SIG-M5 treated with dmso at 0.1 percent for 504 hours (cell line): Measurements from ENCODE around the gene PPP2R2B.

ENCODE experiments used
- DNase-seq: peaks from one replicate; lab custom pipeline; 2025; ENCODE audit not compliant: unreplicated experiment; lab: John Stamatoyannopoulos, UW

PPP2R2B gene

GRCh38 chr5:146789712-146790653, 88.6 kb downstream of the PPP2R2B start:
- DNase-seq, result no peak

- DNase-seq, result no peak
These were observed 89.7 kb downstream of the PPP2R2B start for GRCh38 chr5:146788898-146789297.

- DNase-seq, result no peak
These were observed 93.5 kb downstream of the PPP2R2B start for GRCh38 chr5:146785065-146785464.

- no peak for DNase-seq
These were observed 97.4 kb downstream of the PPP2R2B start for GRCh38 chr5:146781157-146781556.

DNA sequence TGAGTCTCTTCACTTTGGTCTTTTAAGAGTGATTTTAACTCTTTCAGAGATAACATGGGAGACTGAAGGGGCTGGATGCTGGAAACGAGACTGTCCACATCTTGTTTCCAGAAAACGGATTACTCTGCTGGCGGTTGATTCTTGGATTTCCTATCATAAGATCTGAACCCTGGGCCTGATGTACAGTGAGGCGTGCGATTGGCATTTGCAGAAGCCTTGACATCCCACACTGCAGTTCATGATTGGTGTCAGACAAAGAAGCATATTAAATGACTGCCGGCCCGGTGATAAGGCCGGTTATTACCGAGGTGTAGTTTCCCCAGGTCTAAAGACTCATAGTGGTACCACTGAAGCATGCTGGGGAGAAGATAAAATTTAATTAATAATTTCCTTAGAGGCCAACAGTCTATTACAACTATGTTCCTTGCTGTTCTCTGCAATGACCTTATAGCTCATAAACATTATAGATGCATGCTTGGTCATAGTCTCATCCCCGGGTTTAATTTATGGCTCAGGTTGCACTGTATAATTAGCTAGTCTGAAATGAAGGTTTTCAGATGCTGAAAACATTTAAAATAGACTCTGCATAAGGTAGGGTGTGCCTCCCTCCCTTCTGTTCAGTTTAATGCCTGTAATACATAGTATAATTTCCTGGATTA, 99.2 kb downstream of the PPP2R2B start:
- no peak for DNase-seq

- no peak for DNase-seq
These were observed 99.8 kb downstream of the PPP2R2B start for GRCh38 chr5:146778795-146779194.

- DNase-seq, result no peak
These were observed 100.3 kb downstream of the PPP2R2B start for GRCh38 chr5:146778261-146778660.

- DNase-seq, result no peak
These were observed 105.6 kb downstream of the PPP2R2B start for GRCh38 chr5:146772881-146773466.

GRCh38 chr5:146770980-146771379, 107.6 kb downstream of the PPP2R2B start:
- DNase-seq, result no peak

DNA sequence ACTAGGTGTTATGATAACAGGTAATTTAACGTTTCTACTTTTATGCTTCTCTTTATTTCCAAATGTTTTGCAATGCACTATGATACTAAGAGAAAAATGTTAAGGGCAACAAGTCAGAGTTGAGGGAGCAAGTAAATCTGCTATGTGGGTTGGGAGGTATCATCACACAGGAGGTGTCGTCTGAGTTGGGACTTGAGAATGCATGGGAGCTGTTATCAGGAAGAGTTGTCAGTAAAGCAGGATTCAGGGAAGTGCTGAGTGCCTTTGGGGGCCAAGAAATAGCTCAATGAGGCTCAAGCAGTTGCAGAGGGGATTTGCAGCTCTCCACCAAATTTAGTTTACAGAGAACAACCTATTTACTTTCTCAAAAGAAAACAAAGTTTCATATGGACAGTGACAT, 108.0 kb downstream of the PPP2R2B start:
- no peak for DNase-seq

DNA sequence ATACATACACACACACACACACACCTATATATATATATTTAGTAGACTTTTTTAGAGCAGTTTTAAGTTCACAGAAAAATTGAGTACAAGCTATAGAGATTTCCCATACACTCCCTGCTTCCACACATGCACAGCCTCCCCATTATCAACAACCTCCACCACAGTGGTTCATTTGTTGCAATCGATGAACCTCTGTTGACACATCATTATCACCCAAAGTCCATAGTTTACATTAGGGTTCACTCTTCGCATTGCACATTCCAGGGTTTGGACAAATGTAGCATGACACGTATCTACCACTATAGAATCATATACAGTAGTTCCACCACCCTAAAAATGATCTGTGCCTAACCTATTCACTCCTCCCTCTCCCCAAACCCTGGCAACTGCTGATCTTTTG, 111.0 kb downstream of the PPP2R2B start:
- no peak for DNase-seq

GRCh38 chr5:146766013-146766412, 112.5 kb downstream of the PPP2R2B start:
- no peak for DNase-seq

GRCh38 chr5:146765089-146765832, 113.3 kb downstream of the PPP2R2B start:
- DNase-seq, result no peak

DNA sequence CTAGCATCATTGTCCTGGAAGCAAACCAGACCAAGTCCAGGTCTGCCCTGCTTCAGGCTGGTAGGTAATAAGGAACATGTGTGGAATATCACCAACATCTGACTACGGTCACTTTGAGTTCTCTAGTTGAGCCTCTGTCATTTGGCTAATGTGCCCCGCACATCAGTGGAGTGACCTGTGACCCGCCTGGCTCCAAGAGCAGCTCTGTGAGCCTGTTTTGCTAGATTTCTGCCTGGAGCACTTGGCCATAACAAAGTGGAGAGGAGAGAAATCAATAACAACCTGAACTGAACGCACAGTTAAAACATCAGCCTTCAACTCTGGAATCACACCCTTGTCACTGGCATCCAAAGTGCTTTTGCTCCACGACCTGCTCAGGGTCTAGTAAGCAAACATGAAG, 115.7 kb downstream of the PPP2R2B start:
- DNase-seq, result no peak

DNA sequence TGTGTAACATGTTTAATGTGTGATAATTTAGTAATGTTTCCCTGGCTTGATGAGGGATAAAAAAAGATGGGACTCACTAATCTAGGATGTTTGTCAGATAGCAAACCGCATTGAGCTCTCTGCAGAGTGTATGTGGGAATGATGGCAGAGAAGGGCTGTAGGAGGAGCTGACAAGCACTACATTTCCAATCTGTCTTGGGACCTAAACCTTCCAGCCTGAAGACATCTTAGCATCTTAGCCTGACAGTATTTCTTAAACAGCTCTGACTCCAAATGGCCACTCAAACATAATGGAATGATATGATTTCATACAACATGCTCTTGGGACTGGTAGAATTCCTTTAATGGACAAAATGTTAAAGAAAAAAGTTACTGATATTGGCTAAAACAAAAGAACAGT, 116.7 kb downstream of the PPP2R2B start:
- no peak for DNase-seq

GRCh38 chr5:146758938-146759337, 119.6 kb downstream of the PPP2R2B start:
- DNase-seq, result no peak

DNA sequence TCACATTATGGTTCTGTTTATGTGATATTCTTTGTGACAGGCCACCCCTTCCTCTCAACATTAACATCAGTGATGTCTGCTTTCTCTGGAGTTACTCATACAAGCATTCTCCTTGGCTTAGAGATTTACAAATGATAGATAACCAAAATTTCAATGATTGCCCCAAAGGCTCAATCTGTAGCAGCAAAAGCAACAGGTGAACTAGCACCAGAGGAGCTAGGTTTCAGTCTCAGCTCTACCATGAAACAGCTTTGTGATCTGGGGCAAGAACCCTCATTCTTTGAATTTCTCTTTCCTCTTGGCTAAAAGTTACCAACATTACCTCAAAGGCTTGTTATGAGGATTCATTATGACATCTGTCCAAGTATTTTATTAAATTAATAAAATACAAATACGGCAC, 120.5 kb downstream of the PPP2R2B start:
- DNase-seq, result no peak

DNA sequence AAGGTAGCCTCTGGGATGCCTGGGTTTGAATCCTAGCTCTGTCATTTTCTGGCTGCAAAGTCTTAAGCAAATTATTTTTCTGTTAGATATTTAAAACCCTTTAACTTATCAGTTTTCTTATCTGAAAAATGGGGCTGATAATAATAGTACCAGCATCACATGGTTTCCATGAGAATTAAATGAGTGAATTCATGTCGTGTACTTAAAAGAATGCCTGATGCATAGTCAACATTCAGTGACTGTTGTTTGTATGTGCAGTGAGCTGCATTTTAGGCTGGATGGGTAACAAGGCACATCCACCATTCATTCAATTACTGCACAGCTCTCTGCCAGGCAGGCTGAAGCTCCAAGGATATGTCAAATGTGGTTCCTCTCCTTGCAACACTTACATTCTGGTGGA, 122.0 kb downstream of the PPP2R2B start:
- DNase-seq, result no peak

- no peak for DNase-seq
These were observed 122.8 kb downstream of the PPP2R2B start for GRCh38 chr5:146755793-146756192.

DNA sequence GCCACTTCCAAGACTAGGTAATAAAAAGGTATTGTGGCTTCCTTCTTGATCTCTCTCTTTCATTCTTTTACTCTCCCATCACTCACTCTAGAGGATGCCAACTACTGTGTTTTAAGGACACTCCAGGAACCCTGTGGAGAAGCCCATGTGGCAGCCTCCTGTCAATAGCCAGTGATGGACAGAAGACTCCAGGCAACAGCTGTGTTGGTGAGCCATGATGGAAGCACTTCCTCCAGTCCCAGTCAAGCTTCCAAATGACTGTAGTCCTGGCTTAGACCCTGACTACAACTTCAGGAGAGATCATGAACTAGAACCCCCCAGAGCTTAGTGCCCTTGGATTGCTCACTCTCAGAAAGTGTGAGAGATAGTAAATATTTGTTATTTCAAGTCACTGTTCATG, 123.9 kb downstream of the PPP2R2B start:
- DNase-seq, result no peak

- no peak for DNase-seq
These were observed 124.9 kb downstream of the PPP2R2B start for GRCh38 chr5:146753641-146754040.
